ENCODE data around the gene AIFM1.

Gene AIFM1

DNA sequence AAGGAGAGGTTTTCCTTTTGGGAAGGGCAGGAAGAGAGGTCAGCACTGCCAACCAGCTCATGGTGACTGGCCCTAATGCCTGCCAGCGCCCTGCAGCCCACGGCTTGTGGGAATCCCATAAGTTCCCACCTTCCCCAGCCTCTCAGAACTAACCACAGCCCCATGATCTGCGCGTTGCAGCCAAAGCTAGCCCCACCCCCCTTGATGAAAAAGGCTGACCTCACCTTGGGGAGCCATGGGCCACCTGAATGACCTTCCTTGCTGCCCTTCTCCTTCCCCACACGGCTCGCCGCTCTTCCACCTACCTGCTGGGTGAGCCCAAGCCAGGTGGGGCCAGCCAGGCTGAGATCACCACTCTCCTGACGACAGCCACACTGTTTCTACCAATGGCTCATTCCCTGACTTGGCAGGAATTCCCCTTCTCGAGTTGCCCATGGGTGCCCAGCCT is 51.5 kb downstream of the AIFM1 start:
- H3K27me3 ChIP-seq (ENCODE audit: control insufficient read depth, insufficient read depth, low read length): no peaks in the 10 kb centered on the region
- no peaks in the 10 kb centered on the region for H3K79me2 ChIP-seq
- H3K4me1 ChIP-seq: no peaks in the 10 kb centered on the region
- H3K36me3 ChIP-seq (ENCODE audit: control insufficient read depth, insufficient read depth, low read length): no peaks in the 10 kb centered on the region
- H2AFZ ChIP-seq: no peak overlapping the region
- H3K27ac ChIP-seq: no peak overlapping the region
- no peak overlapping the region for H3K9ac ChIP-seq
- no peak overlapping the region for H3K4me2 ChIP-seq (ENCODE audit: low read length)
- no peaks in the 10 kb centered on the region for H3K9me3 ChIP-seq (ENCODE audit: control insufficient read depth, low read length)
- TF ChIP-seq, protein P1, sequence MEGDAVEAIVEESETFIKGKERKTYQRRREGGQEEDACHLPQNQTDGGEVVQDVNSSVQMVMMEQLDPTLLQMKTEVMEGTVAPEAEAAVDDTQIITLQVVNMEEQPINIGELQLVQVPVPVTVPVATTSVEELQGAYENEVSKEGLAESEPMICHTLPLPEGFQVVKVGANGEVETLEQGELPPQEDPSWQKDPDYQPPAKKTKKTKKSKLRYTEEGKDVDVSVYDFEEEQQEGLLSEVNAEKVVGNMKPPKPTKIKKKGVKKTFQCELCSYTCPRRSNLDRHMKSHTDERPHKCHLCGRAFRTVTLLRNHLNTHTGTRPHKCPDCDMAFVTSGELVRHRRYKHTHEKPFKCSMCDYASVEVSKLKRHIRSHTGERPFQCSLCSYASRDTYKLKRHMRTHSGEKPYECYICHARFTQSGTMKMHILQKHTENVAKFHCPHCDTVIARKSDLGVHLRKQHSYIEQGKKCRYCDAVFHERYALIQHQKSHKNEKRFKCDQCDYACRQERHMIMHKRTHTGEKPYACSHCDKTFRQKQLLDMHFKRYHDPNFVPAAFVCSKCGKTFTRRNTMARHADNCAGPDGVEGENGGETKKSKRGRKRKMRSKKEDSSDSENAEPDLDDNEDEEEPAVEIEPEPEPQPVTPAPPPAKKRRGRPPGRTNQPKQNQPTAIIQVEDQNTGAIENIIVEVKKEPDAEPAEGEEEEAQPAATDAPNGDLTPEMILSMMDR (IDR thresholded peaks at IDR 0.05): no peak
- no peak overlapping the region for H3K4me3 ChIP-seq (ENCODE audit: low read depth, low read length)

DNA sequence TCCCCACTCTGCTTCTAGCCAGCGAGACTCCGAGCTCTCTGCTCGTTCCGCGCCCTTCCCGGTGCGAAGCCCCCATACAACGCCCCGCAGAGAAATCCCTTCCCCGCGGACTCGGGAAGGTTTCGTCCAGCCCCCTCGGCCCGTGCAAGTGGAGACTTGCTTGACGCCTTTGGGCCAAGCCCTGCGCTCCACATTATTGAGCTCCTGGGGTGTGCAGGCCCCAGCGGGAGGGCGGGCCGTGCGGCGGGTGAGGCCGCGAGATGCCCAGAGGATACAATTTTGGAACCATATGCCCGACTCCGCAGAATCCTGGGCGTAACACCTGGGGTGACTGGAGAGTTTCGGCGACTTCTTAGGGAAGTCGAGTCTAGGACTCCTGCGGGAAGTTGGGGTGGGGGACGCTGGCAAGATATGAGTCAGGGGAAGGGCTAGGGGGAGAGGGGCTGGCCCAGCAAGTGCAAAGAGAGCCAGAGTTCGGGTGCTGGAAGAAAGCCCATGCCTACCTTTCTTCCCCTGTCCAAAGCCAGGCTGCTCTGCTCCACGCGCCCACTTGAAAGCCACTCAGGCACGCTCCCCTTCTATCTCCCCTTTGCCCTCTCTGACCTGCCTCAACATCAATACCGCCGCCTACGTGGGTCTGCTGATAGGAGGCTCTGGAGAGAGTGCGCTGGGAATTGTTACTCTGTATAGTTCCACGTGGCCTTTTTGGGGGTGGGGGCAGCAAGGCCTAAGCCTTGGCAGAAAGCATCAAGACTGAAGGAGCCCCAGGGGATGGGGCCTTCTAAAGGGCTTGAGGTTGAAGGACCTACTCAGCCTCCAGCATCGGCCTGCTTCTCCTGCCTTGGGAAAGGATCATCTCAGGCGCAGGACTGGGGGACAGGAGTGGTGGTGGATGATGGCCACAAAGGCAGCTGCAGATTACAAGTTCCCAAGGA is 54.2 kb downstream of the AIFM1 start:
- H3K79me2 ChIP-seq: no peaks in the 10 kb centered on the region
- H2AFZ ChIP-seq: no peak overlapping the region
- H3K4me1 ChIP-seq: no peaks in the 10 kb centered on the region
- H3K4me2 ChIP-seq (ENCODE audit: low read length): no peak overlapping the region
- TF ChIP-seq, protein P1 (IDR thresholded peaks at IDR 0.05): no peak
- no peaks in the 10 kb centered on the region for H3K9me3 ChIP-seq (ENCODE audit: control insufficient read depth, low read length)
- H3K27me3 ChIP-seq (ENCODE audit: control insufficient read depth, insufficient read depth, low read length): no peaks in the 10 kb centered on the region
- no peaks in the 10 kb centered on the region for H3K36me3 ChIP-seq (ENCODE audit: control insufficient read depth, insufficient read depth, low read length)
- no peak overlapping the region for H3K9ac ChIP-seq
- no peak overlapping the region for H3K27ac ChIP-seq
- H3K4me3 ChIP-seq (ENCODE audit: low read depth, low read length): no peak overlapping the region

DNA sequence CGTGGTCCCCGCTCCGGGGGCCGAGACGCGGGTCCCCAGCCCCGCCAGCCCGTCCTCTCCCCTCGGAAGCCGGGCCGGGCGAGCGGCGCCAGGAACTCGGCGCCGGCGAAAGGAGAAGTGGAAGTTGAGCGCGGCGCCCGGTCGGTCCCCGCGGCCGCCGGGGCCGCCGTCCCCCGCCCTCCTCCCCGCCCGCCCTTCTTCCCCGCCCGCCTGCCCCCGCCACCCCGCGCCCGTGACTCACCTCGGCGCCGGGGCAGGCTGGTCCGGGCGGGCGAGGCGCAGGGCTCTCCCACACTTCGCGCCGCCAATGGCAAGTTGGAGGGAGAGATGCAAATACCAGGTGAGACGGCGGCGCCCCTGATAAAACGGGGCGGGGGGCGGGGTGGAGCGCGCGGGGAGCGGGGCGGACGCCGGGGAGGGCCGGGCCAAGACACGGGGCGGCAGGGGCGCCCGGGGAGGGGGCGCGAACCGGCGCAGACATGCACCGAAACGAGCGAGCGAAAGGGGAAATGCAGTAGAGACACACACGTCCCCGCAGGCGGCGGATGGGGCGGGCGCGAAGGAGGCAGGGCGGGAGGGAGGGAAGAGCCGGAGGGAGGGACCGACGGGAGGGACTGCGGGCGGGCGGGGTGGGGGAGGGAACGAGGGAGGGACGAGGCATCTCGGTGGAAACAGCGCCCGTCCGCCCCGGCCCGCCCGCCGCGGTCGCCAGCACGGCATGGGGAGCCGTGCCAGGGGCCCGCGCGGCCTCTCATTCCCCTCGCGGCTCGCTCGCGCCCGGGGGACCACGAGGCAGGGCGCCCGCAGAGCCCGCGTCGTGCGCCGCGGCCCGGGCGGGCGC is 55.0 kb downstream of the AIFM1 start, which contains the start of gene ELF4:
TSS of gene ELF4 (minus strand) at position 119 of the 841 bp plus-strand sequence. CDS start 29,167 bp downstream, outside the sequence.
- Histone ChIP-seq H3K9ac (no peak within 1 kb of the TSS), H3K4me1 (no peaks in the 10 kb centered on the region), H3K4me2 (ENCODE audit: low read length) (peak within 1 kb of the TSS; percentile 44), H3K27ac (peak within 1 kb of the TSS; percentile 54), H3K27me3 (ENCODE audit: control insufficient read depth, insufficient read depth, low read length) (no peaks in the 10 kb centered on the region), H3K9me3 (ENCODE audit: control insufficient read depth, low read length) (no peaks in the 10 kb centered on the region), H3K79me2 (no peaks in the 10 kb centered on the region), H3K36me3 (ENCODE audit: control insufficient read depth, insufficient read depth, low read length) (no peaks in the 10 kb centered on the region), H3K4me3 (ENCODE audit: low read depth, low read length) (peak within 1 kb of the TSS; percentile 52), H2AFZ (peak within 1 kb of the TSS; percentile 47)
- TF ChIP-seq, protein P1 (IDR thresholded peaks at IDR 0.05): no peak

DNA sequence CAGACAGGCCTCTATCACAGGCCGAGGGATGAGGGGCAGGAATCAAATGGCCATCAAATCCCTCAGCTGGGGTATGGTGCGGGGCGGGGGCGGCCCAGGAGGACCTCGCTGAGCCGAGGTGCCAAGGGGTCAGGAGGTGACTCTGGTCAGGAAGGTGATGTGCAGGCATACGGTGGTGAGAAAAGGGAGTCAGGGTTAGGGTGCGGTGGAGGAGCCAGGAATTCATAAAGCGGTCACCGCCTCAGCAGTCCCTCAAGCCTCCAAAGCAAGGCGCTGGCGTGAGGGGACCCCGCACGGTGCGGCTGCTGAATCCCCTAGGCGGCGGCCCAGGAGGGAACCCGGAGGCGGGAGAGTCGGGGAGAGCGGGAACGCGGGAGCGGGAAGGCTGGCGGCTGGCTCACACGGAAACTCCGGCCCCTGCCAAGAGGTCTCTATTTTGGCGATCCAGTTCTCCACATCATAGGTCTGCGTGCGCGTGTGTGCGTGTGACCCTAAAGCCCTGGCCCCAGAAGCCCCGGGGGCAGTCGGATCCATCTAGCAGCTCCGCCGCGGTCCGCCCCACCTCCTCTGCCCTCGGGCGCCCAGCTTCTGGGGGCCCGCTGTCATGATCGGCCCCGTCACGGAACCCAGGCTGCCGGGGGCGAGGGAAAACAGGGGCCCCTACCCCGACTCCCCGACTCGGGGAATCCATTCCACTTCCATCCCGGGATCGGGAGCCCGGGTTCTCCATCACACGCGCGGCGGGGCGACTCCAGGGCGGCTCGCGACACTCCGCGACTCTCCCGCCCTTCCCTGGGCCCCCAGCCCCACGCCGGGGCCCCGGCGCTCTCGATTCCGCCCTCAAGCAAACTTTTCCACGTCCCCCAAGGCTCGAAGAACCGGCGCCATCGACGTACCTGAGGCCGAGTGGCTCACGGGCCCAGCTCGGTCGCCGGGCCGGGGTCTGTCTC is 55.9 kb downstream of the AIFM1 start:
- H3K27ac ChIP-seq: peak overlapping the region; percentile 54
- no peaks in the 10 kb centered on the region for H3K9me3 ChIP-seq (ENCODE audit: control insufficient read depth, low read length)
- TF ChIP-seq, protein P1 (IDR thresholded peaks at IDR 0.05): no peak
- H3K4me2 ChIP-seq (ENCODE audit: low read length): peak overlapping the region; percentile 44
- H3K79me2 ChIP-seq: no peaks in the 10 kb centered on the region
- peak overlapping the region; percentile 52 for H3K4me3 ChIP-seq (ENCODE audit: low read depth, low read length)
- H3K27me3 ChIP-seq (ENCODE audit: control insufficient read depth, insufficient read depth, low read length): no peaks in the 10 kb centered on the region
- peak overlapping the region; percentile 47 for H2AFZ ChIP-seq
- H3K9ac ChIP-seq: no peak overlapping the region
- no peaks in the 10 kb centered on the region for H3K4me1 ChIP-seq
- no peaks in the 10 kb centered on the region for H3K36me3 ChIP-seq (ENCODE audit: control insufficient read depth, insufficient read depth, low read length)
